HG02870 (cell line): ENCODE data around the gene PCNP.
"Not testable (repeated sequence)": the region's sequence is repeated elsewhere in the genome, so short reads cannot be mapped to it uniquely, and the experiment has no call there.

ENCODE experiments used
- ATAC-seq: cut with Tn5 transposase; IDR thresholded peaks from one replicate; pipeline ENCODE4 v1.9.1; 2021; ENCODE audit warnings: mild to moderate bottlenecking, moderate library complexity; ENCODE audit not compliant: unreplicated experiment

PCNP gene

DNA sequence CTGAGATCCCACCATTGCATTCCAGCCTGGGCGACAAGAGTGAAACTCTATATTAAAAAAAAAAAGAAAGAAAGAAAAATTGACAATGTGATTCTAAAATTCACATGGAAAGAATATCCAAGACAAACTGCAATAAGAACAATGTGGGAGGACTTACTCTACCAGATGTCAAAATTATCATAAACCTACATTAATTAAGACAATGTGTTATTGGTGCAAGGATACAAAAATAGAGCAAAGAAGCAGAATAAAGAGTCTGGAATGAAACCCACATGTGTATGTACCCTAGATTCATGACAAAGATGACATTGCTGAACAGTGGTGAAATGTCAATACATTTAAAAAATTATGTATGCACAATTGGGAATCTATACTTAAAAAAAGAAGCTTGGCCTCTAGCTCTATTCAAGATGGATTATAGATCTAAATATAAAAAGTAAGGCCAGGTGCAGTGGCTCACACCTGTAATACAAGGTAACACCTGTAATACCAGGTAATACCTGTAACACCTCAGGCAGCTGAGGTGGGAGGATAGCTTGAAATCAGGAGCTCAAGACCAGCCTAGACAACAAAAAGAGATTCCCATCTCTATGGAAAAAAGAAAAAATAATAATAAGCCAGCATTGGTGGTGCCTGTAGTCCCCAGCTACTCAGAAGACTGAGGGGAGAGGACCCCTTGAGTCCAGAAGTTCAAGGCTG is 57.3 kb downstream of the PCNP start:
- ATAC-seq, result no peak

GRCh38 chr3:101631959-101632358 is 58.0 kb downstream of the PCNP start:
- not testable (repeated sequence) for ATAC-seq

DNA sequence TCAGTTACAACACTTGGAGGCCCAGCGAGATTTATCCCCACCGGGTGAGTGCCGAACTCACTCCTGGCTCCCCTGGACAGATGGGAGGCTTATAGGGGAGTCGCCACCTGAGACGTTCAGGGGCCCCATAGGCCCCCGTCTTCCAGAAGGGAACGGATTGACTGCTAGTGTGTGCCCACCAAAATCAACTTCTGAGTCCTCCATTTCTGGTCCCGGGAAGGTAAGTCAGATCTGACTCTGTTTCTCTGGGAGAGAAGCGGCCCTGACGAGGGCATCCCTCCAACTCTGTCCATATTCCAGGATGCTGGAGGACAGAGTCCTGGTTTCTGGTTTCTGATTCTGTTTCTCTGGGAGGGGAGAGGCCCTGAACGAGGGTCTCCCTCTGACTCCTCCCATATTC is 58.6 kb downstream of the PCNP start:
- no peak for ATAC-seq

DNA sequence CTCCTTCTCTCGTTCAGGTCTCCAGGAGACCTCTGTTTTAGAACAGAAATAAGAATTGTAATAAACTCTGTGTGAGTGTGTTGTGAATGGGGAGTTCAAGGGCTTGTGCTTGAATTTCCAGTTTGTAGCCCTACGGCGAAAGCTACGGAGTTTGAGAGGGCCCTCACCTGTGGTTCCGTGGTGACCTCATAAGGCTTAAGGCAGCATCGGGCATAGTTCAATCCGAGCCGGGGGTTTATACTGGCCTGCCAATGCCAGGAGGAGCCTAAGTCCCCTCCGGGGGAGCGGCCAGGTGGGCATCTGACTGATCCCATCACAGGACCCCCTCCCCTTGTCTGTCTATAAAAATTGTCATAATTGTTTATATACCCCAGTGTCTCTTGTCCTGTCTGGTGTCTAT is 59.2 kb downstream of the PCNP start:
- ATAC-seq, result no peak

DNA sequence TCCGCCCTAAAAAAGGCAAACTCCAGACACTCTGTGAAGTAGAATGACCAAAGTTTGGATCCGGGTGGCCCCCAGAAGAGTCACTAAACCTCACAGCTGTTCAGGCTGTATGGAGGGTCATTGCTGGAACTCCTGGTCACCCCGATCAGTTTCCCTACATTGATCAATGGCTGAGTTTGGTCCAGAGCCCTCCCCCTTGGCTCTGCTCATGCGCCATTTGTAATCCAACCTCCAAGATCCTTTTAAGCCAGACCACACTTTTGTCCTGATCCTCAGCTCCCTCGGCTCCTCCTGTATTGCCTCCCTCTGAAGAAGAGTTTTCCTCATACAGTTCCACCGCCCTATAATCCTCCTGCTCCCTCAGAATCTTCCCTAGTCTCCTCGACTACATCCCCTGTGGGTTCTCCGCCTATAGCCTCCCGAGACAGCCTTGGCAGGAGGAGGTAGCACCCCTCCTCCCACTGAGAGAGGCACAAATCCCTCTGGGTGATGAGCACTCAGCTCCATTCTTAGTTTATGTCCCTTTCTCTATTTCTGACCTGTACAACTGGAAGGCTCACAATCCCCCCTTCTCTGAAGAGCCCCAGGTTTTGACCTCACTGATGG is 60.7 kb downstream of the PCNP start:
- no peak for ATAC-seq

DNA sequence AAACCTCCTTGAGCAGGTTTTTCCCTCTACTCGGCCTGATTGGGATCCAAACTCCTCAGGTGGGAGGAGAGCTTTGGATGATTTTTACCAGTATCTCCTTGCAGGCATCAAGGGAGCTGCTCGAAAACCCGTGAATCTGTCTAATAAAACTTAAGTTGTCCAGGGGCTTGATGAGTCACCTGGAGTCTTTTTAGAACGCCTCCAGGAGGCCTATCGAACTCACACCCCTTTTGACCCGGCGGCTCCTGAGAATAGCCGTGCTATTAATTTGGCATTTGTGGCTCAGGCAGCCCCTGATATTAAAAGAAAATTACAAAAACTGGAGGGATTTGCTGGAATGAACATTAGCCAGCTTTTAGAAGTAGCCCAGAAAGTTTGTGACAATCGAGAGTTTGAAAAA is 61.4 kb downstream of the PCNP start:
- no peak for ATAC-seq

GRCh38 chr3:101635954-101636798 is 62.2 kb downstream of the PCNP start:
- peak; percentile 95 for ATAC-seq

- ATAC-seq, result no peak
Observed at GRCh38 chr3:101637451-101637850, 63.5 kb downstream of the PCNP start.

DNA sequence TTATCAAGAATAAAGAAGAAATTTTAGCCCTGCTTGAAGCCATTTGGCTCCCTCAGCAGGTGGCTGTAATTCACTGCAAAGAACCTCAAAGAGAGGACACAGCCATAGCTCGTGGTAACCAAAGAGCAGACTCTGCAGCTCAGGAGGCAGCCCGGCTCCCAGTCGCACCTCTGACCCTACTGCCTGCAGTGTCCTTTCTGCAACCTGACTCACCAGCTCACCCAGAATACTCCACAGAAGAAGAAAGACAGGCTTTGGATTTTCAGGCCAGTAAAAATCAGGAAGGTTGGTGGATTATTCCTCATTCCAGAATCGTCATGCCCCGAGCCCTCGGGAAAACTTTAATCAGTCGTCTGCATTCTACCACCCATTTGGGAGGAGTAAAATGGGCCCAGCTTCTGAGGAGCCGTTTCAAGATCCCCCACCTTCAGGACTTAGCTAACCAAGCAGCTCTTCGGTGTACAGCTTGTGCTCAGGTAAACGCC is 64.3 kb downstream of the PCNP start:
- no peak for ATAC-seq

- ATAC-seq, result no peak
Observed at GRCh38 chr3:101639280-101639963, 65.4 kb downstream of the PCNP start.

DNA sequence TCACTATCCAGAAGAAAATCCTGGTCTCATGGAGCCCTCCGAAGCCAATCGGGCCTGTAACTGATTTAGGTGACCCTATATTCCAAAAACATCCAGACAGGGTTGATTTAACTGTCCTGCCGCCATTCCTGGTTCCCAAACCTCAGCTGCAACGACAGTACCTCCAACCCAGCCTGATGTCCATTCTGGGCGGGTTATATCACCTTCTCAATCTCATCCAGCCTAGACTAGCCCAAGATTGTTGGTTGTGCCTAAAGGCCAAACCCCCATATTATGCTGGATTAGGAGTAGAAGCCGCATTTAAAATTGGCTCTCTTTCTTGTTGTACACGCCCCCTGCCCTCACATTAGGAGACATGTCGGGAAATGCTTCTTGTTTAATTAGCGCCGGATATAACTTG is 66.3 kb downstream of the PCNP start:
- ATAC-seq, result no peak

GRCh38 chr3:101641397-101642115 is 67.6 kb downstream of the PCNP start:
- ATAC-seq, result not testable (repeated sequence)

- no peak for ATAC-seq
Observed at GRCh38 chr3:101642441-101642840, 68.5 kb downstream of the PCNP start.

DNA sequence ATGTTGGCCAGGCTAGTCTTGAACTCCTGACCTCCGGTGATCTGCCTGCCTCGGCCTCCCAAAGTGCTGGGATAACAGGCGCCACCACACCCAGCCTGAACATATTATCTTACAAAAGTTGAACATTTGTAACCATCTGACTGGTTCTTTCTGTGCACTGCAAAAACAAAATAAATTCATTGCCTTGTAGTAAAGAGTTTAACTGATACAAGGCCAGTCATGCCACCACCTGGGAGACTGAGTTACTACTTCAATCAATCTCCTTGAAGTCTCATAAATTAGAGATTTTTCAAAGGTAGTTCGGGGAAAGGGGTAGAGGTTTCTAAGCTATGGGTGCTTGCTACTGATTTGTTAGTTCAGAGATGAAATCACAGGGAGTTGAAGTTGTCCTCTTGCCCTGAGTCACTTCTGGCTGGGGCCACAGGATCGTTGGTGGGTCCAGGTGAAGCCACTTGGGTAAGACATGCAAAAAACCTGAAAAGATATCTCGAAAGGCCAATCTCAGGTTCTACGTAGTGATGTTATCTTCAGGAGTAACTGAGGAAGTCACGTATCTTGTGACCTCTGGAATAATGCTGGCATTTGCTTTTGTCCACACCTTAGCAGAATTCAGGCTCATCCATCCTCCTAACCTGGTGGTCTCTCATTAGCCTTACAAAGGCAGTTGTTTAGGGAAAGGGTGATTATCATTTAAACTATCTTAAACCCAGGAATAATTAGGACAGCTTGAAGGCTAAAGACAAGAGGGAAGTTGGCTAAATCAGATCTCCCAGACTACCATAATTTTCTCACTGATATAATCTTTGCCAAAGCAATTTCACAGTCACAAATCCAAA is 69.2 kb downstream of the PCNP start:
- no peak for ATAC-seq
